Measurements from ENCODE around the gene AIPL1. TPM values are rescaled to one million over a fixed set of nuclear protein-coding genes. Genes with fewer than 3 reads are reported as not detected.

The AIPL1 gene
- total RNA-seq, 1 experiment from 2014 or later: not detected

DNA sequence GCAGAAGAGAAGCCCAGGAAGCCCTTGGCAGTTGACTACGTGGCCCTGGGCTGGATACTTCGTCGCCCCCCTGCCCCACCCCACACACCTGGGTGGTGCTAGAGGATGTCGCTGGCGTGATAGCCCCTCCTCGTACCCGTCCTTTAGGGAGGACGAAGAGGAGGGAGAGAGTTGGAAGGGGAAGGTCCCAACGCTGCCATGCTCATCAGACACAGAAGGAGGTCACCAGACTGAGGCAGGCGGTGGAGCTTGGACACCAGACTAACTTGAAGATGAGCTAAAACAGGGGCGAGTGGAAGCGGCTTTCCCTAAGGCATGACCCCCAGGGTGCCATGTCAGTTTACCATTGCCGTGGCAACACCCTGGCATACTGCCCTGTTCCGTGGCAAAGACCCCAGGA lies 11.0 kb downstream of the AIPL1 start:
- H4K20me1 ChIP-seq (ENCODE audit: insufficient read depth): no peaks in the 10 kb centered on the region
- H3K79me2 ChIP-seq (ENCODE audit: insufficient read depth, low read length): no peaks in the 10 kb centered on the region
- H3K9me3 ChIP-seq (ENCODE audit: control insufficient read depth in 1 of 2, insufficient read depth in 1 of 2, low read depth in 1 of 2, low read length in 2 of 2): no peaks in the 10 kb centered on the region
- H3K27me3 ChIP-seq (ENCODE audit: insufficient read depth, low read length): peaks cover 5% of the 10 kb centered on the region; the same call in 1 of the 2 replicates
- CTCF ChIA-PET: interaction anchor here (1.5 to 2.2 kb wide), 3 partner anchors 12 to 832 kb away, joined by 4 to 7 read pairs (median 5); no protein-coding TSS in a partner anchor
- no TSS peak for BruUV-seq (replicated peaks)
- H3K4me2 ChIP-seq (ENCODE audit: low read length): no peak overlapping the region
- H2AFZ ChIP-seq (ENCODE audit: low read depth, low read length, poor library complexity, severe bottlenecking): no peak overlapping the region
- H3K9me2 ChIP-seq (ENCODE audit: insufficient read depth): no peaks in the 10 kb centered on the region
- DNase-seq (ENCODE audit: low read depth, low spot score): no peak
- peaks cover 0 to 4% of the 10 kb centered on the region in 2 experiments; a peak in 2 of 4 replicates for H3K4me1 ChIP-seq (ENCODE audit: control insufficient read depth in 1 of 2, insufficient read depth in 2 of 2, low read length in 2 of 2)
- no peak overlapping the region for H3K4me3 ChIP-seq (replicated peaks in 1 of 2; ENCODE audit: low read depth in 1 of 2, low read length in 2 of 2)
- H3K9ac ChIP-seq (ENCODE audit: low read length): no peak overlapping the region
- H3K36me3 ChIP-seq (ENCODE audit: control insufficient read depth in 1 of 2, insufficient read depth in 2 of 2, low read length in 2 of 2): no peaks in the 10 kb centered on the region
- POLR2A ChIA-PET: no interaction called here
- RAD21 ChIA-PET (ENCODE audit: low non-redundant PET in 1 of 2, low total read pairs in 2 of 2, uncharacterized antibody in 2 of 2, unreplicated experiment in 2 of 2): no interaction called here
- H3K27ac ChIP-seq (ENCODE audit: low read depth, low read length): no peak overlapping the region
- no peak for TF ChIP-seq ELF1 (IDR thresholded peaks at IDR 0.05; ENCODE audit: borderline replicate concordance, low read depth)
- TF ChIP-seq, protein P1, sequence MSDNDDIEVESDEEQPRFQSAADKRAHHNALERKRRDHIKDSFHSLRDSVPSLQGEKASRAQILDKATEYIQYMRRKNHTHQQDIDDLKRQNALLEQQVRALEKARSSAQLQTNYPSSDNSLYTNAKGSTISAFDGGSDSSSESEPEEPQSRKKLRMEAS (IDR thresholded peaks at IDR 0.05): no peak
- intact Hi-C loops (cut with micrococcal nuclease): loop anchor here (5.0 kb wide), 1 partner anchor 1177 kb away; no protein-coding TSS in a partner anchor
- ATAC-seq: no peak

DNA sequence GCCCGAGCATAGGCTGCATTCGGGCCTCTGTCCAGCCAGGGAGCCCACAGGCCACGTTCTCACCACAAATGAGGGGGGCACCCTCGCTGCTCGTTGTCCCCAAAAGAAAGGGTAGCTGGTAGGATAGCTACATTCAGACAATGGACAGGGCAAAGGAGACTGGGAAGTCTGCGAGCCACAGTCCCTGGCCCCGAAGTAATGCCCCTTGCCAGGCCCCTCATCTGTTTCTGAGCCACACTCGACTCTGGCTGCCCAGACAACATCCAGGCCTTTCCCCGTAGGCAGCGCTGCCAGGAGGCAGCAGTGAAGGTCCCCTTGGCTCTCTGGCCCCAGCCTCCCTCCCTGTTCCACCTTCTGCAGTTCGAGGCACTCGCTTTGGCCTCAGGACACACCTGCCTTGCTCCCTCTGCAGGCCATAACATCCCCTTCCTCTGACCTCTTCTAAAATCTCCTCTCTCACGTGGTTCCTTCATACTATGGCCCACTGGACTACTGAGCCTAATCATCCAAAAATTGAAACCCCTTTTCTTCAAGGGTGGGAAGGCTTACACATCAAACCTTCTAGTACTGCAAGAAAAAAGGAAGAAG lies 12.2 kb downstream of the AIPL1 start:
- Histone ChIP-seq H3K79me2 (ENCODE audit: insufficient read depth, low read length) (no peaks in the 10 kb centered on the region), H3K36me3 (ENCODE audit: control insufficient read depth in 1 of 2, insufficient read depth in 2 of 2, low read length in 2 of 2) (no peaks in the 10 kb centered on the region), H3K4me3 (replicated peaks in 1 of 2; ENCODE audit: low read depth in 1 of 2, low read length in 2 of 2) (no peak overlapping the region), H3K9me2 (ENCODE audit: insufficient read depth) (no peaks in the 10 kb centered on the region), H3K4me1 (ENCODE audit: control insufficient read depth in 1 of 2, insufficient read depth in 2 of 2, low read length in 2 of 2) (peaks cover 0 to 4% of the 10 kb centered on the region in 2 experiments; a peak in 2 of 4 replicates), H3K27me3 (ENCODE audit: insufficient read depth, low read length) (peaks cover 5% of the 10 kb centered on the region; the same call in 1 of the 2 replicates), H3K4me2 (ENCODE audit: low read length) (no peak overlapping the region), H4K20me1 (ENCODE audit: insufficient read depth) (no peaks in the 10 kb centered on the region), H3K27ac (ENCODE audit: low read depth, low read length) (no peak overlapping the region), H3K9ac (ENCODE audit: low read length) (no peak overlapping the region), H2AFZ (ENCODE audit: low read depth, low read length, poor library complexity, severe bottlenecking) (no peak overlapping the region), H3K9me3 (ENCODE audit: control insufficient read depth in 1 of 2, insufficient read depth in 1 of 2, low read depth in 1 of 2, low read length in 2 of 2) (no peaks in the 10 kb centered on the region)
- intact Hi-C loops (cut with micrococcal nuclease): loop anchor here (1.0 to 5.0 kb wide), 3 partner anchors 830 to 1175 kb away; no protein-coding TSS in a partner anchor
- RAD21 ChIA-PET (ENCODE audit: low non-redundant PET in 1 of 2, low total read pairs in 2 of 2, uncharacterized antibody in 2 of 2, unreplicated experiment in 2 of 2): no interaction called here
- ATAC-seq: no peak
- CTCF ChIA-PET: interaction anchor here (1.3 to 1.8 kb wide), 3 partner anchors 10 to 830 kb away, joined by 5 to 8 read pairs (median 6); no protein-coding TSS in a partner anchor
- TF ChIP-seq JUND (IDR thresholded peaks at IDR 0.05) (no peak), SRF (IDR thresholded peaks at IDR 0.05; ENCODE audit: low read depth) (no peak), EGR1 (IDR thresholded peaks at IDR 0.05; ENCODE audit: low read depth) (no peak), POLR2A (IDR thresholded peaks at IDR 0.05; ENCODE audit: borderline replicate concordance, extremely low read depth, insufficient read depth, insufficient read length) (no peak), ELF1 (IDR thresholded peaks at IDR 0.05; ENCODE audit: borderline replicate concordance, low read depth) (no peak), CBX3 (IDR thresholded peaks at IDR 0.05; ENCODE audit: low read depth) (no peak), EZH2phosphoT487 (IDR thresholded peaks at IDR 0.05; ENCODE audit: borderline replicate concordance) (no peak), POLR2AphosphoS5 (IDR thresholded peaks at IDR 0.05; ENCODE audit: low read depth, low read length) (no peak), EZH2 (IDR thresholded peaks at IDR 0.05) (no peak), ZNF274 (IDR thresholded peaks at IDR 0.05; ENCODE audit: low read depth, low read length) (no peak), YY1 (IDR thresholded peaks at IDR 0.05; ENCODE audit: extremely low read depth, insufficient replicate concordance, low read depth, low read length) (no peak)
- TF ChIP-seq, protein P2, sequence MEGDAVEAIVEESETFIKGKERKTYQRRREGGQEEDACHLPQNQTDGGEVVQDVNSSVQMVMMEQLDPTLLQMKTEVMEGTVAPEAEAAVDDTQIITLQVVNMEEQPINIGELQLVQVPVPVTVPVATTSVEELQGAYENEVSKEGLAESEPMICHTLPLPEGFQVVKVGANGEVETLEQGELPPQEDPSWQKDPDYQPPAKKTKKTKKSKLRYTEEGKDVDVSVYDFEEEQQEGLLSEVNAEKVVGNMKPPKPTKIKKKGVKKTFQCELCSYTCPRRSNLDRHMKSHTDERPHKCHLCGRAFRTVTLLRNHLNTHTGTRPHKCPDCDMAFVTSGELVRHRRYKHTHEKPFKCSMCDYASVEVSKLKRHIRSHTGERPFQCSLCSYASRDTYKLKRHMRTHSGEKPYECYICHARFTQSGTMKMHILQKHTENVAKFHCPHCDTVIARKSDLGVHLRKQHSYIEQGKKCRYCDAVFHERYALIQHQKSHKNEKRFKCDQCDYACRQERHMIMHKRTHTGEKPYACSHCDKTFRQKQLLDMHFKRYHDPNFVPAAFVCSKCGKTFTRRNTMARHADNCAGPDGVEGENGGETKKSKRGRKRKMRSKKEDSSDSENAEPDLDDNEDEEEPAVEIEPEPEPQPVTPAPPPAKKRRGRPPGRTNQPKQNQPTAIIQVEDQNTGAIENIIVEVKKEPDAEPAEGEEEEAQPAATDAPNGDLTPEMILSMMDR (IDR thresholded peaks at IDR 0.05 in 2 of 3, conservative IDR thresholded peaks at IDR 0.05 in 1 of 3; ENCODE audit: borderline replicate concordance in 1 of 3, insufficient read depth in 1 of 3, low read depth in 2 of 3, low read length in 2 of 3): no peak
- TF ChIP-seq, protein P3, sequence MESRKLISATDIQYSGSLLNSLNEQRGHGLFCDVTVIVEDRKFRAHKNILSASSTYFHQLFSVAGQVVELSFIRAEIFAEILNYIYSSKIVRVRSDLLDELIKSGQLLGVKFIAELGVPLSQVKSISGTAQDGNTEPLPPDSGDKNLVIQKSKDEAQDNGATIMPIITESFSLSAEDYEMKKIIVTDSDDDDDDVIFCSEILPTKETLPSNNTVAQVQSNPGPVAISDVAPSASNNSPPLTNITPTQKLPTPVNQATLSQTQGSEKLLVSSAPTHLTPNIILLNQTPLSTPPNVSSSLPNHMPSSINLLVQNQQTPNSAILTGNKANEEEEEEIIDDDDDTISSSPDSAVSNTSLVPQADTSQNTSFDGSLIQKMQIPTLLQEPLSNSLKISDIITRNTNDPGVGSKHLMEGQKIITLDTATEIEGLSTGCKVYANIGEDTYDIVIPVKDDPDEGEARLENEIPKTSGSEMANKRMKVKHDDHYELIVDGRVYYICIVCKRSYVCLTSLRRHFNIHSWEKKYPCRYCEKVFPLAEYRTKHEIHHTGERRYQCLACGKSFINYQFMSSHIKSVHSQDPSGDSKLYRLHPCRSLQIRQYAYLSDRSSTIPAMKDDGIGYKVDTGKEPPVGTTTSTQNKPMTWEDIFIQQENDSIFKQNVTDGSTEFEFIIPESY (IDR thresholded peaks at IDR 0.05; ENCODE audit: extremely low read depth, insufficient replicate concordance, low read length): no peak
- BruUV-seq (replicated peaks): no TSS peak
- POLR2A ChIA-PET: interaction anchor here (1.5 kb wide), 1 partner anchor 137 kb away, joined by 3 read pairs; no protein-coding TSS in a partner anchor
- DNase-seq (ENCODE audit: low read depth, low spot score): no peak
